ENCODE measurements around the gene SELENOO.

The SELENOO gene

DNA sequence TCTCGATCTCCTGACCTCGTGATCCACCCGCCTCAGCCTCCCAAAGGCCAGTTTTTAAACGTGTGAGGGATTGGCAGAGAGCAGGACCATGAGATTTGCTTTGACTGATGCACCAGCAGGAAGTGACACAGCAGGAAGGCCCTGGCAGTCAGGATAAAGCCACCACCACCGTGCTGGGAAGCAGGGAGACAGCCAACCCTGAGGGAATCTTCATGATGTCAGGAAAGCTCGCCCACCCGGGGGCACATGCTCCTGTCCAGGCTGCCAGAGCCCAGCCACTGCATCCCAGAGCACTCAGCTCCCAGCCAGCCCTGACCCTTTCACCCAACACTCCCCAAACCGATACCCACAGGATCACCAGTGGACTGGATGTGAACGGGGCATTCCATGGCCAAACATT lies 37.9 kb downstream of the SELENOO start:
- DNase-seq (ENCODE audit: low spot score): no peak

DNA sequence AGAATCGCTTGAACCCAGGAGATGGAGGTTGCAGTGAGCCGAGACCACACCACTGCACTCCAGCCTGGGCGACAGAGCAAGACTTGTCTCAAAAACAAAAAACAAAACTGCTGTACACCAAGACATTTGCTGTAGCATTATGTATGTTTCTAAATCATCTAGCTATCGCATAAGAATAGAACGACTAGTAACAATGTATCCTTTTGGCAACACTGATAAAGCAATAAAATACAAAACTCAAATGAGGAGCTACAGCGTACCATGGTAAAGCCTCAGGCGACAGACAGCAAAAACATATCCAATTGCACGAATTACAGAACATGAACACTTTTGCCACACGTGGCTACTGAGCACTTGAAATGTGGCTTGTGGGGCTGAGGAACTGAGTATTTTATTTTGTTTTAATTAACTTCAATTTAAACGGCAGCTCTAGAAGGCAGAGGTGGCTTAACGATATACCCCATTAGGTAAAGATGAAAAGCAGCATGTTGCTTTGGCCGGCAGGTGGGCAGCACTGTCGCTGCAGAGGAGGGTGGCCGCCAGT lies 41.7 kb downstream of the SELENOO start:
- no peak for DNase-seq (ENCODE audit: low spot score)

DNA sequence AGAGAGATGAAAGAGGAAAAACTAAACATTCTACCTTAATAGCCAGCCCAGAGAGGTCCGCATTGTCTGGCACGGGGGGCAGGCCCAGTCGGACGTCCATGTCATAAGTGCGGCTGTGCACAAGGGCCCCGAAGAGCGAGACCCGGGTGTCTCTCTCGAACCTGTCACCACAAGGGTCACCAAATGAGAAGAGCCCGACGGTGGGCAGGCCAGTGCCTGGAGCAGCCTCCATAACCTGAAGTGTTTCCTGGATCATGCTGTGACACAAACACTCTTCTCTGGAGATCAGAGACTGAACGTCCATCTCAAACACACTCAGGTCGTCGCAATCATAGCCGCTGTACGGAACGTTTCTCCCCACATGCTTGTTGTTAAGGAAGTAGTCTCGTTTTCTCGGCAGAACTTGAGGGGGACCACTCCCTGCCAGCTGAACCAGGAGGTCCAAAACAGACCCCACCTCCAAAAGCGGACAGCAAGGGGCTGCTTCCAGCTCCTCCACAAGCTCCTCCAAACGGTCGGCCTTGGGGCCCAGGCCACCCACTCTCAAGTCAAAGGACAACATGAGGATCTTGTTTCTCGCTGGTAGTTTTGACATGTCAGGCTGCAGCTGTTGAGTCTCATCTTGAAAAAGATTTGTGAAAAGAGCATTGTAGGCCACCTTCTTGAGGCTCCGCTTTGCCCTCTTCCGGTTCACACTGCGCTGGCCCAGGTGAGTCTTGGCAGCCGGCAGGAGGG lies 43.0 kb downstream of the SELENOO start:
- no peak for DNase-seq (ENCODE audit: low spot score)

- peak; percentile 86 for DNase-seq (ENCODE audit: low spot score)
These were observed 43.8 kb downstream of the SELENOO start, which contains the start of gene TUBGCP6 for GRCh38 chr22:50244420-50245213. Gene TUBGCP6, minus strand, starts transcription at chr22:50245023. Its CDS starts 564 bp downstream, at chr22:50244459.

- no peak for DNase-seq (ENCODE audit: low spot score)
These were observed 44.6 kb downstream of the SELENOO start for GRCh38 chr22:50245214-50246072.

DNA sequence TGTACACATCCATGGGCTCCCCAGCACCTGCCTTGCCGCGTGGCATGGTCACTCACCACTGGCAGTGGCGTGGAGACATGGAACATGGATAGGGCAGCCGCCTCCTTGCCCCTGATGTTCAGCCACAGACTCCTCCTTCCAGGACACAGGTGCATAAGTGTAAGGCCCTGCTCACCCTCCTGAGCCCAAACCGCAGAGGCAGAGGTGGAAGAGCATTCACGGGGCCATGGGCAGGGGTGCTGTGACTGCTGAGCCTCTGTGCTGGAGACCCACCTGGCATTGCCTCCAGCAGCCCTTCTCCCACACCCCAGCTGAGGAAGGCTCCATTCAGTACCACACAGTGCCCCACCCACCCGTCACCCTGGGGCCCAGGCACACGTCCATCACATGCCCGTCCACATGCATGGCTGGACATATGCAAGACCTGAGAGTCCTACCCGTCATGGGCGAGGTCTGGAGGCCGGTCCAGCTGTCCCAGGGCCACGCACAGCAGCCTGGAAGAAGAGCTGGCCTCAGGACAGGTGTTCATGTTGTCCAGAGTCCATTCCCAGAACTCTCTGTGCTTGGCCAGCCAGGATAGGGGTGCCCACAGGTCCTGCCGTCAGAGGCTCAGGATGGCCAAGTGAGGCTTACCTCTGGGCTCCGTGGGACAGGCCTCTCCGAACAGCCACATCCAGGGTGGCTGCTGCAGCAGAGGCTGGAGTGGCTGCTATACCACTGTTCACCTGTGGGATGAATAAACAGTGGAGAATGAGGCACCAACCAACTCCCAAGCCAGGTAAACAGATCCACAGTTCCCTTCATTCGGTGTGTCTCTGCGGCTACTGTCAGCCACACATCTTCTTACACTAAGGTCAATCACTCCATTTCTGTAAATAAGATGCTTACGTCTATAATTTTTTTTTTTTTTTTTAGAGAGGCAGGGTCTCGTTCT lies 45.7 kb downstream of the SELENOO start:
- DNase-seq (ENCODE audit: low spot score): no peak

GRCh38 chr22:50247748-50248147 lies 46.9 kb downstream of the SELENOO start:
- no peak for DNase-seq (ENCODE audit: low spot score)

GRCh38 chr22:50248196-50249081 lies 47.6 kb downstream of the SELENOO start:
- DNase-seq (ENCODE audit: low spot score): no peak

- no peak for DNase-seq (ENCODE audit: low spot score)
These were observed 48.8 kb downstream of the SELENOO start for GRCh38 chr22:50249341-50250248.

- DNase-seq (ENCODE audit: low spot score): no peak
These were observed 49.4 kb downstream of the SELENOO start for GRCh38 chr22:50250249-50250554.

DNA sequence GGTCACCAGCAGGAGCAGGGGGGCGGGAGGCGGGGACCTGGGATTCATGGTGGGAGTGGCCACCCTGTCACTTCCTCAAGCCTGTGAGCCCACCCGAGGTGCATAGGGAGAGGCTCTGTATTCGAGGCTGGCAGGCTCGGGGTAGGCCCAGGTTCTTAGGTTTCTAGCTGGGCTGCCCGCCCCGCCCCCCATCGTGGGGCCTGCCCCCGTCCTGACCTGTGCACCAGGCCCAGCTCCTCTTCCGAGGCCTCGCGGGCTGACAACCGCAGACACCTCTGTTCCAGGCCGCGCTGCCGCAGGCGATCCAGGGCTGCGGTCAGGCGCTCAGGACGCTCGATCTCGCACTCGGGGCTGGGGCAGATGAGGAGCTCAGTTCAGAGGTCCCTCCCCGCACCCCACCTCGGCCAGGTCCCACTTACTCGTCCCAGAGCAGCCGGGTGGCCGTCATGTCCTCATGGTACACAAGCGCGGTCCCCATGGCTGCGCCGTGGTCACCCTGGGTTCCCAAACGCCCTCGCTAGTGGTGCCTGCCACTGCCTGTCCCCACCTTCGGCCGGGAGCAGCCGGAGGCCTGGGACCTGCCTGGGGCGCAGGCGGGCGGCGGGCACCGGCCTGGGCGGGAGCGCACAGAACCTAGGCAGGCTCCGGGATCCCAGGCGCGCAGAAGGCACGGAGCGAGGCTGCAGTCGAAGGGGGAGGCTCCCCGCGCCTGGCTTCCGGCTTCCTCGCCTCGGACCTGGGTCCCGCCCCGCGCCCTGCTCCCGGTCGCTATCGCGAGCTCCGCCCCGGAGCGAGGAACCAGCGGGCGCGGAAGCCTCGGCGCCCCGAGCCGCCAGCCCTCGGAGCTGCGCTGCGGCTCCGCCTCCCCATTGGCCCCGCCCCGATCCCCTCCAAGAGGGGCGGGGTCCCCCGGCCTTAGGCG lies 50.0 kb downstream of the SELENOO start, which contains the start of gene HDAC10:
Gene HDAC10 (minus strand): TSS at position 711 of the 922 bp plus-strand sequence. CDS start 233 bp downstream, at position 478.
- DNase-seq (ENCODE audit: low spot score): no peak

DNA sequence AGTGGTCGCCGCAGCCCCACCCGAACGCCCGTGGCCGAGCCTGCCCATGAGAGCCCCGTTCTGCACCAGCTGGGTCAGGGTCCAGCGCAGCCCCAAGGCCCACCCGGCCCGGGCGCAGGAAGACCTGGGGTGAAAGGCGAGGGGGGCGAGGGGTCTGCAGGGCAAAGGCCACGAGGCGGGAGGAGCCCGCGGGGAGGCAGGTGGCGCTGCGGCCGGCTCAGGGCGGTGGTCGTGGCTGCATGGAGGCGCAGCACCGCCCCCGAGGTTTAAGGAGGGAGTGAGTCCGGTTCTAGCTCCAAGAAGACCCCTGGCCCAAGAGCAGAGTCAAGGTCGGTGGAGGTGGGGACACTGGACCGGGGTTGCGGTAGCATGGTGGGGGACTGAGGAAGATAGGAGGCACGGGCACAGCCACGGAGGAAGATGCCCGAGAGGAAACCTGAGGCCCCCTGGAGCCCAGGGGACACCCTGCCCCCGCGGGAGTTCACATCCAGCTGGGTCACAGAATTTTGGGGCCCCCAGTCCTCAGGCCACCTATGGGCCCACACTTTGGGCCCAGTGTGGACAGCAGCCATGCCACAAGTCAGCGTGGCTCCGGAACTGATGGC lies 50.8 kb downstream of the SELENOO start:
- DNase-seq (ENCODE audit: low spot score): no peak

GRCh38 chr22:50252082-50253045 lies 51.6 kb downstream of the SELENOO start:
- DNase-seq (ENCODE audit: low spot score): peak; percentile 72

DNA sequence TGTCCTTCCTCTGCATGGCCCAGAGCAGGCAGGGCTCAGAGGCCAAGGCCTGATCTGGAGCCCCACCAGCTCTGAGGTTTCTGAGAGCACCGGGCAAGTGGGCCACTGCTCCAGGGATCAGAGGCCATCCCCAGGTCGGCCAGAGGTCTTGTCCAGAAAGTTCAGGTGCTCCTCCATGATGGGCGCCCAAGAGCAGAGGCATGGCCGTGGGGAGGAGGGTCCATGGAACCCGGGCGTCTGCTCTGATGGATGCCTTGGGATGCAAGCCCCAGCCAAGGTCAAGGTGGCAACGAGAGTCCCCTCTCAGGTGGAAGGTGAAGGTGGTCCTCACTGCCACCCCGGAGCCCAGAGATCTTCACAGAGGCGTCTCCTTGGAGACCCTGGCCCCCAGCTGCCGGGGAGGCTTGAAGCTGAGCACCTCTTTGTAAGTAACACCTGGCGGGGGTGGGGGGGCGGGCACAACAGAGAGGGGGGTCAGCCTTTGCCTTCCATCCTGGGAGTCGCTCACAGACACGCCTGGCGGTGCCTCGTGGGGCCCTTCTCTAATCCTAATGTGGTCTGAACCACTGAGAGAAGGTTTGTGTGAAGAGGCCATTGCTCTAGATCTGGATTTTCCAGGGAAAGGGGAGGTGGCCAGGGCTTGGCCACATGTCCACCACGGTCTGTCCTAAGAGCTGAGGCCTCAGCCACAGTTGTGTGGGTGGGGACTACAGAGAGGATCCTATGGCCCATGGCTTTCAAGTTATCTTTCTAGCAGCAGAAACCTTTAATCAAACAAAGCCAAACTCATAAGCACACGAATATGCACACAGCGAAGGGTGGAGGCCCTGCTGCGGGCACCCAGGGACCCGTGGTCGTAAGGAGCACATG lies 52.5 kb downstream of the SELENOO start:
- DNase-seq (ENCODE audit: low spot score): no peak

DNA sequence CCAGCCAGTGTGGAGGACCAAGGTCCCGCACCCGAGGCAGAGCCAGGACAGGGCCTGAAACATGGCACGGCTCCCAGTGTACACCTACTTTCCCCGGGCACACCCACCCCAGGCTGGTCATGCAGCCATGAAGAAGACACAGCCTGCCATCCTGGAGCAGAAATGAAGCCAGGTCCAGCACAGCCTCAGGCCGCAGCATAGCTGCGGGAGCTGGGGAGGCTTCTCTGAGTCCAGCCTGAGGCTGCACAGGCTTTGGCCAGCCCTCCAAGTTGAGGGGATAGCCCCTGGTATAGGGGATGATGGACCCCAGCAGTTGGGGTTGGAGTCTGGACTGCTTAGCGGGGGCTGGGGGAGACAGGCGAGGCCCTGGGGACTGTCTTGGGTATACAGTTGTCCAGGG lies 53.1 kb downstream of the SELENOO start:
- no peak for DNase-seq (ENCODE audit: low spot score)

All from kidney capillary endothelial cell (primary cell).